ENCODE data around the gene HELZ. TPM values are rescaled to one million over a fixed set of nuclear protein-coding genes. Genes with fewer than 3 reads are reported as not detected.

HELZ gene
- total RNA-seq, 1 donor from 2014 or later, result 44.9 TPM

GRCh38 chr17:67210915-67211314 is 34.1 kb downstream of the HELZ start:
- Histone ChIP-seq H3K27ac (no peak overlapping the region), H4K20me1 (ENCODE audit: low read depth) (no peaks in the 10 kb centered on the region), H3K79me2 (ENCODE audit: low read depth) (no peaks in the 10 kb centered on the region), H3K4me2 (no peak overlapping the region), H3K27me3 (no peaks in the 10 kb centered on the region), H3K4me3 (no peak overlapping the region), H3K4me1 (no peaks in the 10 kb centered on the region), H3K9ac (no peak overlapping the region), H3F3A (ENCODE audit: low read depth) (no peaks in the 10 kb centered on the region), H3K36me3 (no peaks in the 10 kb centered on the region), H2AFZ (replicated peaks) (no peak overlapping the region), H3K9me3 (ENCODE audit: low read depth) (no peaks in the 10 kb centered on the region)
- TF ChIP-seq EZH2 (IDR thresholded peaks at IDR 0.05) (no peak), EZH2phosphoT487 (IDR thresholded peaks at IDR 0.05) (no peak), CTCF (IDR thresholded peaks at IDR 0.05) (no peak)
- Mint-ChIP-seq H3K9me3 (no peaks in the 10 kb centered on the region), H3K27me3 (ENCODE audit: insufficient read depth, low read depth) (no peaks in the 10 kb centered on the region), H3K36me3 (peaks cover 4% of the 10 kb centered on the region), H3K27ac (no peak overlapping the region), H3K4me1 (peaks cover 6% of the 10 kb centered on the region), H3K4me3 (no peak overlapping the region)
- no peak for DNase-seq (ENCODE audit: low spot score)

GRCh38 chr17:67208232-67208631 is 36.8 kb downstream of the HELZ start:
- no peak overlapping the region for H3K27ac Mint-ChIP-seq

DNA sequence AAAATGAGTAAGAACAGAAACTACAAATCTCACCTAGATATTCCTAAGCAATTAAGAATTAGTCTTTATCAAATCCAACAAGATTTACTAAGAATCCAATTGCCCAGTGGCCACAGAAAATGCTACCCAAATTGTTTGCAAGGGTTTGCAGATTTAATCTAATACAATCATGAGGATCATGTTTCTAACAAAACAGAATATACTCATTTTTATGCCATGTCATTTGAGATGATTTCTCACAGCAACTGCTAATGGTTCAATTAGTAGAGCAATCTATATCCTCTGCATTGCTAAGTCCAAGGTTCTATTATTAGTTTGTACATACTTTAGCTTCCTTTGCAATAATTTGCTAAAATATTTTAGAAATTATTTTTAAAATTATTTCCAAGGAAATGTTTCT is 41.2 kb downstream of the HELZ start:
- Mint-ChIP-seq H3K4me1 (no peaks in the 10 kb centered on the region), H3K27me3 (ENCODE audit: insufficient read depth, low read depth) (no peaks in the 10 kb centered on the region), H3K9me3 (no peaks in the 10 kb centered on the region), H3K27ac (no peak overlapping the region), H3K36me3 (peaks cover 18% of the 10 kb centered on the region), H3K4me3 (no peak overlapping the region)
- Histone ChIP-seq H3K4me2 (no peak overlapping the region), H3K36me3 (peaks cover 9% of the 10 kb centered on the region), H3F3A (ENCODE audit: low read depth) (no peaks in the 10 kb centered on the region), H3K9me3 (ENCODE audit: low read depth) (no peaks in the 10 kb centered on the region), H3K79me2 (ENCODE audit: low read depth) (no peaks in the 10 kb centered on the region), H3K27me3 (no peaks in the 10 kb centered on the region), H3K27ac (no peak overlapping the region), H3K9ac (no peak overlapping the region), H2AFZ (replicated peaks) (no peak overlapping the region), H3K4me3 (no peak overlapping the region), H4K20me1 (ENCODE audit: low read depth) (no peaks in the 10 kb centered on the region), H3K4me1 (no peaks in the 10 kb centered on the region)
- no peak for DNase-seq (ENCODE audit: low spot score)
- TF ChIP-seq CTCF (IDR thresholded peaks at IDR 0.05) (no peak), EZH2phosphoT487 (IDR thresholded peaks at IDR 0.05) (no peak), EZH2 (IDR thresholded peaks at IDR 0.05) (no peak)

More at GRCh38 chr17:67208232-67208631, 36.8 kb downstream of the HELZ start:
- Mint-ChIP-seq H3K9me3 (no peaks in the 10 kb centered on the region), H3K4me3 (no peak overlapping the region), H3K36me3 (peaks cover 3% of the 10 kb centered on the region), H3K4me1 (peaks cover 6% of the 10 kb centered on the region), H3K27me3 (ENCODE audit: insufficient read depth, low read depth) (no peaks in the 10 kb centered on the region)
- Histone ChIP-seq H3K79me2 (ENCODE audit: low read depth) (no peaks in the 10 kb centered on the region), H3K4me3 (no peak overlapping the region), H3K4me2 (no peak overlapping the region), H2AFZ (replicated peaks) (no peak overlapping the region), H3K27ac (no peak overlapping the region), H3K9me3 (ENCODE audit: low read depth) (no peaks in the 10 kb centered on the region), H4K20me1 (ENCODE audit: low read depth) (no peaks in the 10 kb centered on the region), H3K36me3 (no peaks in the 10 kb centered on the region), H3K9ac (no peak overlapping the region), H3K27me3 (no peaks in the 10 kb centered on the region), H3F3A (ENCODE audit: low read depth) (no peaks in the 10 kb centered on the region), H3K4me1 (no peaks in the 10 kb centered on the region)
- no peak for DNase-seq (ENCODE audit: low spot score)
- TF ChIP-seq EZH2 (IDR thresholded peaks at IDR 0.05) (no peak), CTCF (IDR thresholded peaks at IDR 0.05) (no peak), EZH2phosphoT487 (IDR thresholded peaks at IDR 0.05) (no peak)
